Bronchial epithelial cell (primary cell): Measurements from ENCODE around the gene SAAL1. TPM values are rescaled to one million over a fixed set of nuclear protein-coding genes. Genes with fewer than 3 reads are reported as not detected.

Source experiments
- DNase-seq: peaks from one replicate; pipeline ENCODE4 v3.0.0-alpha.2; 2010; ENCODE audit warnings: low read depth
- FAIRE-seq: peaks from 2 replicates; lab custom pipeline; 2011; peaks lifted over from hg19 to GRCh38; lab: Jason Lieb, UNC
- H3K27me3 ChIP-seq: 2 replicates; pipeline ENCODE4 v1.5.1; 2011; ENCODE audit warnings: low read length; ENCODE audit not compliant: control insufficient read depth, insufficient read depth
- H3K36me3 ChIP-seq: 2 replicates; pipeline ENCODE4 v1.5.1; 2011; ENCODE audit warnings: low read length; ENCODE audit not compliant: control insufficient read depth, insufficient read depth
- H3K4me3 ChIP-seq: 2 replicates; pipeline ENCODE4 v1.5.1; 2011; ENCODE audit warnings: mild to moderate bottlenecking, low read depth, low read length, control low read depth
- CTCF ChIP-seq: IDR thresholded peaks from 2 replicates; pipeline ENCODE4 v1.5.1; 2011; ENCODE audit warnings: mild to moderate bottlenecking, moderate library complexity, low read length, control low read depth, inconsistent platforms; ENCODE audit not compliant: insufficient read depth, severe bottlenecking
- total RNA-seq: library from RNA; depleted of rRNA; stranded (reverse); fragments of >200 nt; gene quantifications from 2 replicates; pipeline ENCODE4 v1.2.1, GENCODE V29; 2014

Gene SAAL1
- total RNA-seq, 1 donor from 2014 or later = 15.8 TPM

DNA sequence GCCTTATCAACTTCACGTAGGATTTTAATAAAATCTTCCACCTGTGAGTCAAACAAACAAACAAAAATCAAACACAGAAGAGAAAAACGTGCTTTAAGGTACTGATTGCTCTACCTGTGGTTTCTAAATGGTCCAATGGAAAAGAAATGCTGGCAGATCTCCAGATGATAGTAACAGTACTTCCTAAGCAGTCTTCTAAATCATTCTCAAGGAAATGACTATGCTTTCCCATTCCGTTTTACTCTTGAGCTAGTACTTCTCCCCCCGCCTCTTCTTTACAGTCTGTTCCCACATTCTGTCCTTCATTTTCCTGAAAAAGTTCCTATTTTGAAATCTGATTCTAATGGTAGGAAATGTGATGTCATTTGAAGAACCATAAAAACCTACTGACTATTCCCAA lies 25.4 kb downstream of the SAAL1 start:
- no peak for FAIRE-seq
- no peak for DNase-seq
- H3K36me3 ChIP-seq = peaks cover 4% of the 10 kb centered on the region
- H3K27me3 ChIP-seq = no peaks in the 10 kb centered on the region
- no peak for TF ChIP-seq CTCF
- H3K4me3 ChIP-seq = no peak overlapping the region

GRCh38 chr11:18078909-18079308 lies 27.0 kb downstream of the SAAL1 start:
- H3K36me3 ChIP-seq = peaks cover 4% of the 10 kb centered on the region

DNA sequence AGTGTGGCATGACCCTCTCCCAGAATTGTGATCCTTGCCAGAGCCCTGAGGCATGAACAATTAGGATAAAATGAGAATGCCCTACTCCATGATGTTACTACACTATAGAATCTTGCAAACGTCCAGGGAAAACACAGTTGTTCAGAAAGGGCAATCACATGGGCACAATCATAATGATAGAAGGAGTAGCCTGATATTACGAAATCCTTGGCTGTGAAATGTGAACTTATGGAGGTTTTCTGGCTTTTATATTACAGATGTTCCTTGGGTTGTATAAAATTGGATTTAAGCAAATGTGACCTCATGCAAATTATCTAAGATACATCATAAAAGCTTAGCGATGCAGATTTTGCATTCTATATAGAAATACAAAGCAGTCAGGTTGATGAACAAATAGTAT lies 30.4 kb downstream of the SAAL1 start:
- DNase-seq (no peak), FAIRE-seq (peak; percentile 62)
- Histone ChIP-seq H3K4me3 (no peak overlapping the region), H3K27me3 (no peaks in the 10 kb centered on the region), H3K36me3 (peaks cover 3% of the 10 kb centered on the region)
- TF ChIP-seq CTCF = no peak

More at GRCh38 chr11:18078909-18079308, 27.0 kb downstream of the SAAL1 start:
- H3K4me3 ChIP-seq = no peak overlapping the region
- no peak for DNase-seq
- no peak for FAIRE-seq
- H3K27me3 ChIP-seq = no peaks in the 10 kb centered on the region
- no peak for TF ChIP-seq CTCF

DNA sequence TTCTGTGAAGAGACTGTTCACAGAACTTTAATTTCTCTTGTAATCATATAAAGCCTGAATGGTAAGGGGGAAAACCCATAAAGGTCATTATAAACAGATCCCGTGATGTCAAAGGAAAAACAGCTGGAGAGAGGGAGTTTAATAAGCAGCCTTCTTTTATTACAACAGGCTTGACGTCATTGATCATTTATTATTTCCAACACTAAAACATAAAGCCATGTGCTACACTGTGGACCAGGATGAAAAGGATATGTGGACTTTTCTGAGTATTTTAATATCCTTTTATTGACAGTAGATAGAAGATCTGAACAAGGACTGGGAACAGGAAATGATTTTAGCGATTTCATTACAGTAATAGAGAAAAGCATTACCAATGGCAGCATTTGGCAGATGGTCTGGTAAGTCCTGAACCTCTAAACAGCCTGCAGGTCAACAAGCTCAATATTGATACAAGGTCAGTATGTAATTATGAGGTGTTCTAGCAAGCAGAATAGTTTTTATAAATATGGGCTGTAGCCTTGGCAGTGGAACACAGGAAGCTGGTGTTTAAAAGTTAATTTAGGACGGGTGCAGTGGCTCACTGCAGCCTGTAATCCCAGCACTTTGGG lies 34.7 kb downstream of the SAAL1 start:
- DNase-seq (no peak), FAIRE-seq (no peak)

DNA sequence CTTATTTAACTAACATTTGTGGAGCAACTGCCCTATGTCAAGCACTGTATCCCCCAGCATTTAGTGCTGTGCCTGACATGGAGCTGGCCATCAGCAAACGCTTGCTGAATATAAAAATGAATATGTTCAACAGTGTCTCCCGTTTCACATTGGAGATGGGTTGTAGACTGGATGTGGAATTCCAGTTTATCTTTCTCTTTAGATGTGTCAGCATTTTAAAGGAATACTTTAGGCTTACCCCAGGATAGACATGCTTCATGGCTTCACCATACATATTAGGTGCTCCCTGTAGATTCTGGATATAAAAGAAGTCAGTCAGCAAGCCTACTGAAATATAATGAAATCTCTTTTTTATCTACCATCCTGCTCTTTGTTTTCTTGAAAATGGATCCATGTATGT lies 38.5 kb downstream of the SAAL1 start:
- DNase-seq = no peak
- no peaks in the 10 kb centered on the region for H3K27me3 ChIP-seq
- FAIRE-seq = no peak
- H3K36me3 ChIP-seq = no peaks in the 10 kb centered on the region
- no peak overlapping the region for H3K4me3 ChIP-seq
- no peak for TF ChIP-seq CTCF

More for the DNA sequence above, 34.7 kb downstream of the SAAL1 start:
- Histone ChIP-seq H3K4me3 (no peak overlapping the region), H3K36me3 (no peaks in the 10 kb centered on the region), H3K27me3 (no peaks in the 10 kb centered on the region)
- no peak for TF ChIP-seq CTCF

GRCh38 chr11:18066626-18067025 lies 39.3 kb downstream of the SAAL1 start:
- no peak for FAIRE-seq

More at GRCh38 chr11:18066626-18067025, 39.3 kb downstream of the SAAL1 start:
- Histone ChIP-seq H3K36me3 (no peaks in the 10 kb centered on the region), H3K4me3 (no peak overlapping the region), H3K27me3 (no peaks in the 10 kb centered on the region)
- DNase-seq = no peak
- no peak for TF ChIP-seq CTCF
